ENCODE measurements around the gene MYRIP.
"Not testable (repeated sequence)": the region's sequence is repeated elsewhere in the genome, so short reads cannot be mapped to it uniquely, and the experiment has no call there.

The MYRIP gene

DNA sequence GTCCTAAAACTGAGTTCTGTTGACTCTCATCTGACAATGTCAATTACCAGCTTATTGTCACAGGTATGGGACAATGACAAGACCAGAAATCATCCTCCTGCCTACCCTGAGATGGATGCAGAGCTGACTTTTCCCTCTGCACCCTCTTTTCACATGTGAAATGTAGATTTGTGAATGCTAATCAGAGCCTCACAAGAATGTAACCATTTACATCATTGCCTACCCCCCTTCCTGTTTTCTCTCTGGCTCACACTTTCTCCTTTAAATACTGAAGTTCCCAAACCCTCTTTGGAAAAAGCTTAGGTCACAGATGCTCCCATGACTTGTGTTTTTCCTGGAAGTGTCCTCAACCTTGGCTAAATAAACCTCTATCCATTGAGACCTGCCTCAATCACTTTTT lies 228.2 kb downstream of the MYRIP start:
- DNase-seq (ENCODE audit: low spot score): no peak

DNA sequence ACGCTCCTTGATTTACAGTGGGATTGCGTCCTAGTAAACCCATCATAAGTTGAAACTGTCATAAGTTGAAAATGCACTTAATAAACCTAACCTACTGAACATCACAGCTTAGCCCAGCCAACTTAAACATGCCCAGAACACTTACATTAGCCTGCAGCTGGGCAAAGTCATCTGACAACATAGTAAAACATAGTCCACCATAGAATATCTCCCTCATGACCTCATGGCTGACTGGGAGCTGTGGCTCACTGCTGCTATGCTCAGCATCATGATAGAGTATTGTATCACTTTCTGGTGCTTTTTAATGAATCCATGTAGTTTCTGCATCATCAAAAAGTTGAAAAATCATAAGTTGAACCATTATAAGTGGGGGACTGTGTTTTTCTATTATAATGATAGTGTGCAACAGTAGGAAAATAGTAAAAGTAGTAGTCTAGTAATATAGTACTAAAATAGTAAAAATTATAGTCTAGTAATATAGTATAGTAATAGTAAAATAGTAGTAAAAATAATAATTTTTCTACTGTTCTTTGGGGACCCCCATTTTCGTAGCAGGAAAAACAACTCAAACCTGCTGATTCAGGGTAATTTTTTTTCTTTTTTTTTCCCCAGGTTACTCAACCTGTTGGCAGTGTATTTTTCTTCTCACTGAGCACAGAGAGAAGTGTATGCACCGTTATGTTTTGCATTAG lies 233.5 kb downstream of the MYRIP start:
- no peak for DNase-seq (ENCODE audit: low spot score)

DNA sequence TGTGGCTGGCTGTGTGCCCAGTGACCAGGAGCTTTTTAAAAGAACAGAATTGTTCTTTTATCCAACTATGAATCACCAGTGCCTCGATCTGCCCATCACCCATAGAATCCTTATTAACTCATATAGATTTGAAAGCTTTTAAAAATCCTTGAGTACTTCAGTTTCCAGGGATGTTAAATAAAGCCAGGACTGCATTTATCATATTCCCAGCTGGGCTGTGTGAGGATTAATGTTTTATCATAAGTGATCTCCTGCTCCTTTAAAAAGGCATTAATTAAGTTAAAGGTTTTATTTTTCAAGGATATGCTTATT lies 234.0 kb downstream of the MYRIP start:
- DNase-seq (ENCODE audit: low spot score): no peak

DNA sequence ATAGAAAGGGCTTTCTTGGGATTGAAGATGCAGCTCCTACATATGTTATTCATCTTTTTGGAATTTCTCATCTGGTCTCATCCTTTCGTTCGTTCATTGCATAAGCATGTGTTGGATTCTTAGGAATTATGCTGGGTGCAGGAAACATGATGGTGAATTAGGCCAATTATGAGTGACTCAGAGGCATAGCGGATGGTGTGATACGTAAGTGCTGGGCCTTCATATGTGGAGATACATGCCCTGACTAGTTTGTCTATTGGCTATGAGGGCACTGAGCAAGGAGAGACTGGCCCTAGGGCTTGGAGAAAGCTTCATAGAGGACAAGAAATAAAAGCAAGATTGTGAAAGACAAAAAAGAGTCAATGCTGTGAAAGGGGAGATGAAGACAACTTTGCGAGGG lies 235.1 kb downstream of the MYRIP start:
- DNase-seq (ENCODE audit: low spot score): no peak

DNA sequence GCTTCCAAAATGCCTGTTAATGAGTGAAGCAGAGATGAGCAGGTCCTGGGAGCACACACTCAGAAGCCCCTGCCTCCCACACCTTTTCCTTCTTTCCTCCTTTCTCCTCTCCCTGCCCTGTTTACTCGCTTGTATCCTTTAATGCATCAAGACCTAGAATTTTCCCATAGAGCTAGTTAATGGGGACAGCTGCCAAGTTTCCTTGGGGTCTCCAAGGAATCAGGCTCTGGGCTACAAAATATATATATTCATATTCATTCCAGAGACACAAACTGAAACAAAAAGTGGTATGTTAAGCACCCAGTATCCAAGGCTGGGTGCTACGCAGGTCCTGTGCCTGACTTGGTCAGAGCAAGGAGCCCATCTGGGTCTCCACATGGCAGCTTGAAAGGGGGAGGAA lies 235.6 kb downstream of the MYRIP start:
- no peak for DNase-seq (ENCODE audit: low spot score)

DNA sequence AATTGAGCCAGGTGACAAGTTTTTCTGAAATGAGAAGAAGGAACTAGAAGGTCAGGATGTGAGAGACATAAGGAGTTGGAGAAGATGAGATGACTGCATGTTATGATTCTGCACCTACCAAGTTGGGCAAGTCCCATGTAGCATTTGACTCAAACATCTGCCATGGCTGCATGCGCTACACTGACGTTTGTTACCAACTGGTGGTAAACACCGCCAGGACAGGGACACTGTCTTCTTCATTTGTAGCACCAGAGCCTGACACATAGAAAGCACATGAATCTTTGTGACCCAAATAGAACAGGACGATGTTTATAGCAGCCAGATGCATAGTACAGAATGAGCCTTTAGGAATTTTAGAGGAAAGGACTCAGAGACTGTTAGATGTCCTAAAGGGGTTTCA lies 236.7 kb downstream of the MYRIP start:
- no peak for DNase-seq (ENCODE audit: low spot score)

DNA sequence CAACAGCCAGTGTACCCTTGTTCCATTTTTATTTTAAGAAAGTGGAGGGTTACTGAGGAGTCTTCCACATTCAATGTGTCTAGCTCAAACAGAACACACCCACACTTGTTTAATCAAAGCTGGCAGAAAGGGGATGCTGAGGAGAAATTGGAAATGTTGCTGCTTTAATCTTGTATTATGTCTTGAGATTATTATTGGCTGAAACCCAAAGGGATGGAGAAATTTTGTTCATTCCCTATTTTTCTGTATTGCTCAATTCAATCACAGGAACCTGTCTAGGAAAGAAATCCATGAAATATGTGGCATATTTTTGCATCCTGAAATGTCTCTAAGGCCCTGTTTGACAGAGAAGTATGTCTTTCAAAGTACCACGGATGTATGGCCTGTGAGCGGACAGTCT lies 238.0 kb downstream of the MYRIP start:
- no peak for DNase-seq (ENCODE audit: low spot score)

DNA sequence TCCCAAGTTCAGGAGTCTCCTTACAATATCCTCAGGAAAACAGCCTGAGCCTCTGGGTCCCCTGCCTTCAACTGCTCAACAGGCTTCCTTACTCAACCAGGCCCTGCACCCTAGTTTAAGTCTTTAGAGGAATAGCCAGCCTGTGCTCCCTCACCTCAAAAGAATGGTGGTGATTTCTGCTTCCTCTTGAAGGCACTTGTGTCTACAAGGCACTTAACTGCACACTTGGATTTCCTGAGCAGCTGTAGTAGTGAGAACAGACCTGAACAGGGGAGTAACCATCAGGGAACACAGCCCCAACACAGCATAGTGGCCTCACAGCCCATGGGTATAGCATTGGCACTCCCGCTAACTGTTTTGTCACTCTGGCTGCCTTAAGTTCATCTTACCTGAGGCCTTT lies 244.3 kb downstream of the MYRIP start:
- no peak for DNase-seq (ENCODE audit: low spot score)

DNA sequence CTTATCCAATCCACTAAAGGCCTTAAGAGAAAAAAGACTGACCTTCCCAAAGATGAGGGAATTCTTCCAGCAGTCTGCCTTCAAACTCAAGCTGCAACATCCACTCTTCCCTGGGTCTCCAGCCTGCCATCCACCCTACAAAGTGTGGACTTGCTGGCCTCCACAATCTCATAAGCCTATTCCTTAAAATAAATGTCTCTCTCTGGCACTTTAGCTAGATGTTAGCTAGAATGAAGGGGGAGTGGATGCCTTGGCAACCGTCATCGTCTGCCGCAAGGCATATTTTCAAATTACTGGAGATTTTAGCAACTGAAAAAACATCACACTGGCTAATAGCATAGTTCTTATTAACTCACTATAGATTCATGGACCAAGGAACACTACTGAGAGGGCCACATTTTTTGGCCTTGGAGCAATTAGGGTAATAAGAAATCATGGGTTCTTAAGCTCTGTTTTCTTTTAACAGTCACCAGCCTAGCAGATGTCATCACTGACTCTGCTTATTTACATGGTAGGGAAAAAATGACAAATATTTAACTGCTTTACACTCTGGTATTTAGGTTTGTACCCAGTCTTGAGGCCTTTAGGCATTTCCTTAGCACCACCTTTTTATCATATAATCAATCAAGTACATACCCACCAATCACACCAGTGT lies 245.3 kb downstream of the MYRIP start:
- no peak for DNase-seq (ENCODE audit: low spot score)

DNA sequence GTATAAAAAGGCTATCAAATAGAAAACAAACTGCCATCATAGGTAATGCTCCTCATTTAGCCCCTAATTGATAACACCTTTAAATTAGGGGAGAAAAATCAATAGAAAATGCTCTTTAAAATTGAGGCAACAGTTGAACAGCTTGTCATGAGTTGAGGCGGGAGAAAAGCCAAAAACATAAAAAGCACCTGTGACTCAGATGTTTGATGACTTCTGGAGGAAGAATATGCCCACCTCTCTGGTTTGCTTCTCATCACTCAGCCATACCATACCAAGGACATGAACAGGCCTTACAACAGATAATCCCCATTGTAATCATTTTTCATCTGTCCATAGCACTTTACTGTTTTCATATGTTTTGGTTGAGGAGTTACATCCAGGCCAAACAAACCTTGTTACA lies 246.0 kb downstream of the MYRIP start:
- no peak for DNase-seq (ENCODE audit: low spot score)

DNA sequence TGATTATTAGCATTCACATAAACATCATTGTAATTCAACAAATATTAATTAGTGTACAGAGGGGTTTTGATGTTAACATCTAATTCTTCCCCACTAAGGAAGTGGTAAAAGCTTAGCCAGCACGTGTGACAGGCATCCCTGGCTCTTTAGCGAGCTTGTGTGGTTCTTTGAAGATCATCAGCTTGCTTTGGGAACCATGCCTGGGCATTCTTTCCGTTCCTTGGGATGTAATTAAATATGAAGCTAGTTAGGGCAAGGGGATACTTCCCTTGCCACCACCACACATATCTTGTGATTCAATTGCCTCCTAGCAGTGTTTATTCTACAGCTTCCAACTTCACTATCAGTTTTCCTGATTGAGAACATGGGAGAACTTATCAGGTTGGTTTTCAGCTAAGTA lies 246.5 kb downstream of the MYRIP start:
- DNase-seq (ENCODE audit: low spot score): no peak

DNA sequence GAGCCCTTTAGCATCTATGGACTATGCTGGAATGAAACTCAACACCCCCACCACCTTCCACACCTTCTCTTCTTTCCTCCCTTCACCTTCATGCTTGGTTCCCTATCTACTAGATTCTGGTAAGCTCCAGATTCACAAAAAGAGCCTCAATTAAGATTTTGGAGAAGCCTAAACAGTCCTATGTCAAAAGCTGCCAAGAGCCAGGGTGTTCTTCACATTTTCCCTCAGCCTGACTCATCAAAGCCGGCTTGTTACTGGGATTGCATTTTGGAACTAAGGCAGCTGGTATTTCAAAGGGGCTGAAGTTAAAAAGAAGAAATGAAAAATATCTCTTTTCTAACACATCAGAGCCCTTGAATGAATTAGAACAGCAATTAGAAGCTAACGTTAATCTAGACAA lies 247.7 kb downstream of the MYRIP start:
- DNase-seq (ENCODE audit: low spot score): no peak

DNA sequence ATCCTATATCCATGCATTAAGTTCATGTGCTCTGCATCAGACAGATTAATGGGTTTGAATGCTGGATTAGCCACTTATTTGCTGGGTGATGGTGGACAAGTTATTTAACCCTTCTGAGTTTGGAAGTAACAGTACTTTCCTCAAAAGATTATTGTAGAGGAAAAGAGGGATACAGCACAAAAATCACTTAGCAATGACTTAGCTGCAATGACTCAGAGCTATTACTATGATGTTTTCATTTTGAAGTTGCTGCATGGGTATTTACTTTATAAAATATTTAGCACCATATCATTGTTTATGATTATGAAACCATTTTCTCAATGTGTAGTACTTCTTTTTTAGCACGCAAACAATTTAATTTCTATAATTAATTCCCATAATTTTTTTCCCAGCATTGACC lies 248.4 kb downstream of the MYRIP start:
- DNase-seq (ENCODE audit: low spot score): no peak

DNA sequence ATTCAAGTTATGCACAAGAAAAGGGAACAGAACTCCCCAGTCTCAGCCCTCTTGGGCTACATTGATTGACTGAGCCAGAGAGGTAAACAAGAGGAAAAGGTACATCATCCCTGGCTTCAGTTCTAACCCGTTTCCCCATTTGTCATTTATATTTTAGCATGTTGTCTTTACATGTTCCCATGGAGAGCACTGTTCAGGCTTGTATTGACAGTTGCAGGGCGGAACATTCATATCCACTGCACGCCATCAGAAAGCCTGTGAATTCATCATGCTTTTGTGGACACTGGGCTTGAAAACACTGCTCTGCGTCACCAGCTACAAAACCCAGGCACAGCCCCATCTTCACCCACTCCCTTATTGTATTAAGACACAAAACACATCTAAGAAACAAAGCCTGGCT lies 259.2 kb downstream of the MYRIP start:
- no peak for DNase-seq (ENCODE audit: low spot score)

DNA sequence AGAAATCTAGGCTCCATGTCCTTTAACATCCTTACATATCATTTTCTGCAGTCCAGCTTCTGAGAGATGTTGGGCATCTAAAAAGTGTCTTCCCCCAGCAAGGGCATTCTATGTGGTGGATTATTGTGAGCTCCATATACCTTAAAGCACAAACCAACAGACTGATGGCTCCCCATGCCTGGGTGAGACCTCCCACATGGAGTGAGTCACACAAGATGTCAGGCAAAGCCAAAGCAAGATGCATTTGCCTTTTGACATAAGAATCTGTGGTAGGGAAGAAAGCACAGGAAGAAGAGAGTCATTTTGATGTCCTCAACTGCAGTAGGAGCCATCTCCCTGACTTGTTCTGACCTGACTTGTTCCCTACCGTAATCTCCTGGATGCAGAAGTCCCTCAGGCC lies 261.4 kb downstream of the MYRIP start:
- DNase-seq (ENCODE audit: low spot score): no peak

DNA sequence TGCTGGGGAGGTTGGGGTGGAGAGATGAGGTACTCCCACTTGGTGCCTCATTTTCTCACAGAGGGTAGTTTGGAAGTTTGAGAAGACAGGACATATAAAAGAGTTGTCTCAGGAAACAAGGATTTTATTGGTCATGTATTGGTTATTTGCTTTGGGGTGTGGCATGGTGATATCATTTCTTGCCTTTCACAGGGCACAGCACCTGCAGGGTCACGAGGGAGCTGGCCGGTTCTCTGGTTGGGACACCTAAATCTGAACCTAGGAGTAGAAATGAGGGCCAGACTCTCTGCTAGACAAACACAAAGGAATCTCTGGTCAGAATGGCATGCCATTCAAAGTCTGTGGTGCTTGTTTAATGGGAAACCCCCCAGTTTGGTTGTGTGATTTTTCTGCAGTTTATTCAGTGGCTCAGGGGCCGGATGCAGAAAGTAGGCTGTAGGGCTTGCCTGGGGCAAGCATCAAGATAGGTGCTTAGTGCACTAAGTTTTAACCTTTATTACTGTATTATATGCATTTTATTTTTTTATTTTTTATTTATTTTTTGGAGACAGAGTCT lies 262.4 kb downstream of the MYRIP start:
- no peak for DNase-seq (ENCODE audit: low spot score)

DNA sequence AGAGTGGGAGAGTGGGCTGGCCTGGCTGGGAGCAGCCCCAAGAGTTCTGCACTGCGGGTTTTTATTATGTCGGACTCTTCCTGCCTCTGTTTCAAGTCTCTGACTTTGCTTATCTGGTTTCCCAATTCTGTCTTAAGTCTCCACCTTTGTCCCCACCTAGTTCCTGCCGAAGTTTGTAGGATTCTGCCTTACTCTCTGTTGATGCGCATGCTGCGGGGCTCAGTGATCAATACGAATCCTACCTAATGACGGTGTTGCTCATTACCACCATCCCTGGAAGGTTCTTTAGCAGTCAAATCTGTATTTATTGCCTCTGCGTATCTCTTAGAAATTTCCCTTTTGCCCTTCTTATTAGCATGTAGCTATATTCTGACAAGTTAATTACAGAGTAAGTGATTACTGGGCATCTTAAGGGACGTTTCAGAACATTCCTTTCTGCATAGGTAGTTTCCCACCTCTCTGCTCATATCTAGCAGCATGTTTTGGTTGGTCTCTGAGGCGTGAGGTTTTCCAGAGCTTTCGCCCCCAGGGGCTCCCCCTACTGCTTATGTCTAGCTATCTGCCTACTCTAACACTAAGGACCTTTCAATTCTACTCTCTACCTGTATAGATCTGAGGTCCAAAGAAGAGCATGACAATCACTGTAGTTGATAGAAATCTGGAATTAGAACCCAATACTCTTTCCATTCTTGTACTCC lies 264.1 kb downstream of the MYRIP start:
- DNase-seq (ENCODE audit: low spot score): no peak

DNA sequence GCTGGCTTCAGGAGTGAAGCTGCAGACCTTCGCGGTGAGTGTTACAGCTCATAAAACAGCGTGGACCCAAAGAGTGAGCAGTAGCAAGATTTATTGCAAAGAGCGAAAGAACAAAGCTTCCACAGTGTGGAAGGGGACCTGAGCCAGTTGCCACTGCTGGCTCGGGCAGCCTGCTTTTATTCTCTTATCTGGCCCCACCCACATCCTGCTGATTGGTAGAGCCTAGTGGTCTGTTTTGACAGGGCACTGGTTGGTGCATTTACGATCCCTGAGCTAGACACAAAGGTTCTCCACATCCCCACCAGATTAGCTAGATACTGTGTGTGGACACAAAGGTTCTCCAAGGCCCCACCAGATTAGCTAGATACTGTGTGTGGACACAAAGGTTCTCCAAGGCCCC lies 267.7 kb downstream of the MYRIP start:
- not testable (repeated sequence) for DNase-seq (ENCODE audit: low spot score)

DNA sequence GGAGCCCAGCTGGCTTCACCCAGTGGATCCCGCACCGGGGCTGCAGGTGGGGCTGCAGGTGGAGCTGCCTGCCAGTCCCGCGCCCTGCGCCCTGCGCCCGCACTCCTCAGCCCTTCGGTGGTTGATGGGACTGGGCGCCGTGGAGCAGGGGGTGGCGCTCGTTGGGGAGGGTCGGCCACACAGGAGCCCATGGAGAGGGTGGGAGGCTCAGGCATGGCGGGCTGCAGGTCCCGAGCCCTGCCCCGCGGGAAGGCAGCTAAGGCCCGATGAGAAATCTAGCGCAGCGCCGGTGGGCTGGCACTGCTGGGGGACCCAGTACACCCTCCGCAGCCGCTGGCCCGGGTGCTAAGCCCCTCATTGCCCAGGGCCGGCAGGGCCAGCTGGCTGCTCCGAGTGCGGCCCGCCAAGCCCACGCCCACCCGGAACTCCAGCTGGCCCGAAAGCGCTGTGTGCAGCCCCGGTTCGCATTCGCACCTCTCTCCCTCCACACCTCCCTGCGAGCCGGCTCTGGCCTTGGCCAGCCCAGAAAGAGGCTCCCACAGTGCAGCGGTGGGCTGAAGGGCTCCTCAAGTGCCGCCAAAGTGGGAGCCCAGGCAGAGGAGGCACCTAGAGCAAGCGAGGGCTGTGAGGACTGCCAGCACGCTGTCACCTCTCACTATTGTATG lies 268.6 kb downstream of the MYRIP start:
- not testable (repeated sequence) for DNase-seq (ENCODE audit: low spot score)

DNA sequence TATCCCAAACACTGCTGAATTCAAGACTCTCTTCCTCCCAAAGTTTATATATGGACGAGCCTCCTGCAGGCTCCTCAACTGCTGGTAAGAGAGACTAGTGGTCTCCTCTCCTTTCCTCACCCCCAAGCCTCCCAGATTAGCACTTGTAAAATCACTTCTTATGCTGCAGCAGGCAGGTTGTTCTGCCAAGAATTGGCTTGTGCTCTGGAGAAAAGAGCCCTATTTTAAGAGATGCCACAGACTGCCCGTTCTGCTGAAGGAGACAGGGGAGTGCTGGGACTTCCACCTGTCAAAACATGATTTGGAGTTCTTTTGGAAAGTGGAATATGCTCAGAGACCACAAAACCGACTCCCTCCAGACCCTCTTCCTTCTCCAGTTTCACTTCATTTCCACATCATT lies 269.2 kb downstream of the MYRIP start:
- DNase-seq (ENCODE audit: low spot score): no peak

DNA sequence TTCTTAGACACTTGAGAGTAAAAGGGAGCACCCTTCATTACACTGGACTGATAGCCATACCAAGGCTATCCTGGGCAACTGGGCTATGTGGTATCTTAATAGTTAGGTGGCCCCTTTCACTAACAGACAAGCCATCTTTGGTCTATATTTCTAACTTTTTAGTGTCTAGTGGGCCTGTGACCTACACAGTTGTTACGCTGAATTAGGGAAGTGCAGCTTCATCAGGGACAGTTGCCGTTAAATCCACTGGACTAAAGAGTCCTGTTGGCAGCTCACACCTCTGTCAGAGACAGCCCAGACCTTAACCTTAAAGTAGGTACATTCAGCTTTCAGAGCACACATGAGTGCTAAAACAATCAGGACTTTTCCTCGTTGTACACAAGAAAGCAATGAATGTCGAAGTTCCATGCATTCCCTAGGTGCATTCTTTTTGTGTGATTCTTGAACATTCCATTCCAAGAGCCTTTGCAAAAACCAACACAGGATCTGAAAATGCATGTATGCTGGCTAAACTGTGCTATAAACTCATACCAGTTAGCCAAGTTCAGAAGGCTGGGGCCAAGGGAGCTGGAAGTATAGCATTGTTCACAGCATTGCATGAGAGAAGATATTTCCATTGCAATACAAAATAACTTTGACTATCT lies 269.9 kb downstream of the MYRIP start:
- no peak for DNase-seq (ENCODE audit: low spot score)

DNA sequence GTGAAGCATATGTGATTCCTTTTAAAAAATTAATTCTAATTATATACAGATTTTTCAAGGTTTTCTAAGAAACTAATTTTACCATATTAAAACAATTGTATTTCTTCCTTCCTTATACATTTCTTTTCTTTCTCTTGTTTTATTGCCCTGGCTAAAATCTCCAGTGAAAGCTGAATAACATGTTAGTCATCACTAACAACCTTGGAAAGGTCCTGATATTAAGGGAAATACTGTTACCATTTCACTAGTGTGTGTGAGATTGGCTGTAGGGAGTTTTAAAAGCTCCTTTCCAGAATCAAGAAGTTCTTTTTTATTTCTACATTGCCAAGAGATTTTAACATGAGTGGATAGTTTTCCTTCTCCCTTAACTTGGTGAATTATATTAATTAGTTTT lies 270.4 kb downstream of the MYRIP start:
- no peak for DNase-seq (ENCODE audit: low spot score)

All from hematopoietic multipotent progenitor cell treated with erythropoietin and hydrocortisone succinate and interleukin-3 and kit ligand, for 15 days (in vitro differentiated cells).